Muscle of leg (tissue), 11 donors: ENCODE data around the gene NHLRC2. TPM values are rescaled to one million over a fixed set of nuclear protein-coding genes. Genes with fewer than 3 reads are reported as not detected.

ENCODE experiments used
- DNase-seq: peaks from one replicate; pipeline ENCODE4 v3.0.0; 2013
- H3K27ac ChIP-seq: one replicate; pipeline ENCODE4 v1.5.1; 2013; ENCODE audit warnings: mild to moderate bottlenecking, low read length, control low read depth
- H3K27me3 ChIP-seq: one replicate; pipeline ENCODE4 v1.6.1; 2013; ENCODE audit warnings: low read length; ENCODE audit not compliant: control insufficient read depth, insufficient read depth
- H3K36me3 ChIP-seq: one replicate; pipeline ENCODE4 v1.6.1; 2013; ENCODE audit warnings: low read length; ENCODE audit not compliant: control insufficient read depth, insufficient read depth
- H3K4me1 ChIP-seq: one replicate; pipeline ENCODE4 v1.6.1; 2013; ENCODE audit warnings: low read length; ENCODE audit not compliant: control insufficient read depth, insufficient read depth
- H3K4me3 ChIP-seq: one replicate; pipeline ENCODE4 v1.5.1; 2013; ENCODE audit warnings: low read length, control low read depth
- H3K9me3 ChIP-seq: replicated peaks from 2 replicates; pipeline ENCODE4 v1.6.1; 2013; ENCODE audit warnings: low read depth, low read length; ENCODE audit not compliant: control insufficient read depth
- WGBS: methylation state at CpG from one replicate; pipeline ENCODE4 v1.1.5; 2013; ENCODE audit warnings: missing lambda C conversion rate; ENCODE audit not compliant: insufficient coverage; 5-methylcytosine and 5-hydroxymethylcytosine counted together
- polyA plus RNA-seq, 8 donors: library from polyadenylated mRNA; unstranded; fragments of 120-200 nt; gene quantifications; one replicate each; pipeline versions ENCODE4 v1.2.1 to v1.2.3, GENCODE V29; 2013; ENCODE audit warnings: inconsistent platforms in 1 of 8, low replicate concordance in 1 of 8; ENCODE audit not compliant: insufficient read length in 8 of 8, insufficient read depth in 1 of 8
- total RNA-seq: library from RNA; stranded (reverse); fragments of 120-200 nt; gene quantifications from one replicate; pipeline ENCODE4 v1.2.4, GENCODE V29; 2013

Gene NHLRC2
- total and polyA plus RNA-seq, 9 donors: 7.8 to 16.3 (median 12.0) TPM

GRCh38 chr10:113945687-113946085 lies 91.2 kb downstream of the NHLRC2 start:
- Histone ChIP-seq H3K27me3 (no peaks in the 10 kb centered on the region), H3K36me3 (no peaks in the 10 kb centered on the region), H3K4me1 (peaks cover 7% of the 10 kb centered on the region), H3K9me3 (no peaks in the 10 kb centered on the region), H3K27ac (no peak overlapping the region), H3K4me3 (no peak overlapping the region)
- no peak for DNase-seq
- 100% methylated on average over 1 of the region's 4 CpGs for WGBS

- Histone ChIP-seq H3K36me3 (no peaks in the 10 kb centered on the region), H3K9me3 (no peaks in the 10 kb centered on the region), H3K4me3 (no peak overlapping the region), H3K27ac (no peak overlapping the region), H3K4me1 (peaks cover 7% of the 10 kb centered on the region), H3K27me3 (no peaks in the 10 kb centered on the region)
- DNase-seq: no peak
- WGBS: 80% methylated on average over 8 of the region's 12 CpGs
Observed at GRCh38 chr10:113947184-113948041, 93.0 kb downstream of the NHLRC2 start.

- WGBS: 60% methylated on average over 1 of the region's 4 CpGs
- Histone ChIP-seq H3K27ac (no peak overlapping the region), H3K9me3 (no peaks in the 10 kb centered on the region)
Observed at GRCh38 chr10:113948048-113948447, 93.6 kb downstream of the NHLRC2 start.

GRCh38 chr10:113950268-113950667 lies 95.8 kb downstream of the NHLRC2 start:
- Histone ChIP-seq H3K27me3 (no peaks in the 10 kb centered on the region), H3K4me1 (peaks cover 7% of the 10 kb centered on the region), H3K4me3 (no peak overlapping the region), H3K36me3 (no peaks in the 10 kb centered on the region), H3K9me3 (no peaks in the 10 kb centered on the region), H3K27ac (no peak overlapping the region)
- no peak for DNase-seq

More at GRCh38 chr10:113948048-113948447, 93.6 kb downstream of the NHLRC2 start:
- Histone ChIP-seq H3K36me3 (no peaks in the 10 kb centered on the region), H3K4me1 (peaks cover 7% of the 10 kb centered on the region), H3K4me3 (no peak overlapping the region), H3K27me3 (no peaks in the 10 kb centered on the region)
- no peak for DNase-seq

GRCh38 chr10:113953505-113954272 lies 99.2 kb downstream of the NHLRC2 start:
- Histone ChIP-seq H3K27ac (no peak overlapping the region), H3K9me3 (no peaks in the 10 kb centered on the region), H3K4me1 (no peaks in the 10 kb centered on the region), H3K4me3 (no peak overlapping the region), H3K27me3 (no peaks in the 10 kb centered on the region), H3K36me3 (no peaks in the 10 kb centered on the region)
- WGBS: 86% methylated on average over 1 of the region's 2 CpGs
- no peak for DNase-seq

- no peak for DNase-seq
- Histone ChIP-seq H3K9me3 (no peaks in the 10 kb centered on the region), H3K27me3 (no peaks in the 10 kb centered on the region), H3K36me3 (no peaks in the 10 kb centered on the region), H3K27ac (no peak overlapping the region), H3K4me3 (no peak overlapping the region), H3K4me1 (peaks cover 4% of the 10 kb centered on the region)
- WGBS: no CpG with 5 or more reads among the region's 1 CpG
Observed at GRCh38 chr10:113954409-113954808, 99.9 kb downstream of the NHLRC2 start.

- 42% methylated on average over 1 of the region's 5 CpGs for WGBS
Observed at GRCh38 chr10:113957013-113957412, 102.6 kb downstream of the NHLRC2 start.

GRCh38 chr10:113958631-113959382 lies 104.3 kb downstream of the NHLRC2 start:
- peak; percentile 61 for DNase-seq
- Histone ChIP-seq H3K9me3 (no peaks in the 10 kb centered on the region), H3K27ac (no peak overlapping the region), H3K27me3 (no peaks in the 10 kb centered on the region), H3K36me3 (no peaks in the 10 kb centered on the region), H3K4me1 (peaks cover 4% of the 10 kb centered on the region), H3K4me3 (no peak overlapping the region)
- WGBS: 55% methylated on average over 5 of the region's 11 CpGs

More at GRCh38 chr10:113957013-113957412, 102.6 kb downstream of the NHLRC2 start:
- Histone ChIP-seq H3K27me3 (no peaks in the 10 kb centered on the region), H3K36me3 (no peaks in the 10 kb centered on the region), H3K4me1 (peaks cover 4% of the 10 kb centered on the region), H3K4me3 (no peak overlapping the region), H3K27ac (no peak overlapping the region), H3K9me3 (no peaks in the 10 kb centered on the region)
- DNase-seq: peak; percentile 65

- 89% methylated on average over 3 of the region's 6 CpGs for WGBS
- H3K27ac ChIP-seq: no peak overlapping the region
Observed at GRCh38 chr10:113959383-113959760, 104.9 kb downstream of the NHLRC2 start.

More at GRCh38 chr10:113959383-113959760, 104.9 kb downstream of the NHLRC2 start:
- no peak overlapping the region for H3K4me3 ChIP-seq
- H3K27me3 ChIP-seq: no peaks in the 10 kb centered on the region
- H3K9me3 ChIP-seq: no peaks in the 10 kb centered on the region
- peaks cover 4% of the 10 kb centered on the region for H3K4me1 ChIP-seq
- DNase-seq: no peak
- H3K36me3 ChIP-seq: no peaks in the 10 kb centered on the region
